Mesothelial cell of epicardium (in vitro differentiated cells): ENCODE data around the gene EMP2. TPM values are rescaled to one million over a fixed set of nuclear protein-coding genes. Genes with fewer than 3 reads are reported as not detected.

Experiments used
- DNase-seq, 2 experiments: peaks; one replicate each; pipeline ENCODE4 v3.0.0; 2021; ENCODE audit warnings: low spot score in 2 of 2; ENCODE audit not compliant: unreplicated experiment in 2 of 2
- H3K27ac Mint-ChIP-seq: 2 replicates; pipeline ENCODE4 v1.8.0; 2021; ENCODE audit warnings: mixed read lengths
- H3K27me3 Mint-ChIP-seq: 2 replicates; pipeline ENCODE4 v1.8.0; 2021; ENCODE audit warnings: low read depth, mixed read lengths
- H3K36me3 Mint-ChIP-seq: 2 replicates; pipeline ENCODE4 v1.8.0; 2021; ENCODE audit warnings: mixed read lengths
- H3K4me1 Mint-ChIP-seq: 2 replicates; pipeline ENCODE4 v1.8.0; 2021; ENCODE audit warnings: mixed read lengths
- H3K4me3 Mint-ChIP-seq: 2 replicates; pipeline ENCODE4 v1.8.0; 2021; ENCODE audit warnings: mild to moderate bottlenecking, moderate library complexity, mixed read lengths
- H3K9me3 Mint-ChIP-seq: 2 replicates; pipeline ENCODE4 v1.8.0; 2021; ENCODE audit warnings: mixed read lengths
- total RNA-seq: library from RNA; stranded (reverse); gene quantifications from 3 replicates; pipeline ENCODE4 v1.2.1, GENCODE V29; 2021
- TF ChIP-seq, protein P1 (sequence below): fragments of 200-600 bp; sonication (generic); IDR thresholded peaks from one replicate; pipeline ENCODE4 v1.5.0; 2021; ENCODE audit warnings: antibody characterized with exemption; ENCODE audit not compliant: unreplicated experiment

The EMP2 gene
- total RNA-seq, 1 donor from 2014 or later, result 53.8 TPM

- TF ChIP-seq, protein P1, sequence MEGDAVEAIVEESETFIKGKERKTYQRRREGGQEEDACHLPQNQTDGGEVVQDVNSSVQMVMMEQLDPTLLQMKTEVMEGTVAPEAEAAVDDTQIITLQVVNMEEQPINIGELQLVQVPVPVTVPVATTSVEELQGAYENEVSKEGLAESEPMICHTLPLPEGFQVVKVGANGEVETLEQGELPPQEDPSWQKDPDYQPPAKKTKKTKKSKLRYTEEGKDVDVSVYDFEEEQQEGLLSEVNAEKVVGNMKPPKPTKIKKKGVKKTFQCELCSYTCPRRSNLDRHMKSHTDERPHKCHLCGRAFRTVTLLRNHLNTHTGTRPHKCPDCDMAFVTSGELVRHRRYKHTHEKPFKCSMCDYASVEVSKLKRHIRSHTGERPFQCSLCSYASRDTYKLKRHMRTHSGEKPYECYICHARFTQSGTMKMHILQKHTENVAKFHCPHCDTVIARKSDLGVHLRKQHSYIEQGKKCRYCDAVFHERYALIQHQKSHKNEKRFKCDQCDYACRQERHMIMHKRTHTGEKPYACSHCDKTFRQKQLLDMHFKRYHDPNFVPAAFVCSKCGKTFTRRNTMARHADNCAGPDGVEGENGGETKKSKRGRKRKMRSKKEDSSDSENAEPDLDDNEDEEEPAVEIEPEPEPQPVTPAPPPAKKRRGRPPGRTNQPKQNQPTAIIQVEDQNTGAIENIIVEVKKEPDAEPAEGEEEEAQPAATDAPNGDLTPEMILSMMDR, result no peak
- H3K27ac Mint-ChIP-seq, result no peak overlapping the region
- H3K27me3 Mint-ChIP-seq, result no peaks in the 10 kb centered on the region
- peaks cover 21% of the 10 kb centered on the region for H3K9me3 Mint-ChIP-seq
- H3K4me3 Mint-ChIP-seq, result no peak overlapping the region
- H3K4me1 Mint-ChIP-seq, result no peaks in the 10 kb centered on the region
- no peak for DNase-seq
- H3K36me3 Mint-ChIP-seq, result peaks cover 50% of the 10 kb centered on the region
These were observed 32.0 kb downstream of the EMP2 start for GRCh38 chr16:10548404-10548803.

DNA sequence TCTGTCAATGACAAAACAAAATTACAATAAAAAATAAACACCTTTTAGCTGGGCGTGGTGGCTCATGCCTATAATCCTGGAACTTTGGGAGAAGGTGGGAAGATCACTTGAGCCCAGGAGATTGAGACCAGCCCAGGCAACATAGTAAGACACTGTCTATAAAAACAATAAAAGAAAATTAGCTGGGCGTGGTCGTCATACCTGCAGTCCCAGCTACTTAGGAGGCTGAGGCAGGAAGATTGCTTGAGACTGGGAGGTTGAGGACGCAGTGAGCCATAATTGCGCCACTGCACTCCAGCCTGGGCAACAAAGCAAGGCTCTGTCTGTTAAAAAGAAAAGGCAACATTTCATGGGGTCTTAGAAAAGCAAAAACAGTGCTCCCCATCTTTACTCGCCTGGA is 32.7 kb downstream of the EMP2 start:
- no peak overlapping the region for H3K4me3 Mint-ChIP-seq
- no peaks in the 10 kb centered on the region for H3K27me3 Mint-ChIP-seq
- peaks cover 21% of the 10 kb centered on the region for H3K9me3 Mint-ChIP-seq
- no peaks in the 10 kb centered on the region for H3K4me1 Mint-ChIP-seq
- H3K27ac Mint-ChIP-seq, result no peak overlapping the region
- TF ChIP-seq, protein P1, result no peak
- H3K36me3 Mint-ChIP-seq, result peaks cover 55% of the 10 kb centered on the region
- DNase-seq, result no peak

DNA sequence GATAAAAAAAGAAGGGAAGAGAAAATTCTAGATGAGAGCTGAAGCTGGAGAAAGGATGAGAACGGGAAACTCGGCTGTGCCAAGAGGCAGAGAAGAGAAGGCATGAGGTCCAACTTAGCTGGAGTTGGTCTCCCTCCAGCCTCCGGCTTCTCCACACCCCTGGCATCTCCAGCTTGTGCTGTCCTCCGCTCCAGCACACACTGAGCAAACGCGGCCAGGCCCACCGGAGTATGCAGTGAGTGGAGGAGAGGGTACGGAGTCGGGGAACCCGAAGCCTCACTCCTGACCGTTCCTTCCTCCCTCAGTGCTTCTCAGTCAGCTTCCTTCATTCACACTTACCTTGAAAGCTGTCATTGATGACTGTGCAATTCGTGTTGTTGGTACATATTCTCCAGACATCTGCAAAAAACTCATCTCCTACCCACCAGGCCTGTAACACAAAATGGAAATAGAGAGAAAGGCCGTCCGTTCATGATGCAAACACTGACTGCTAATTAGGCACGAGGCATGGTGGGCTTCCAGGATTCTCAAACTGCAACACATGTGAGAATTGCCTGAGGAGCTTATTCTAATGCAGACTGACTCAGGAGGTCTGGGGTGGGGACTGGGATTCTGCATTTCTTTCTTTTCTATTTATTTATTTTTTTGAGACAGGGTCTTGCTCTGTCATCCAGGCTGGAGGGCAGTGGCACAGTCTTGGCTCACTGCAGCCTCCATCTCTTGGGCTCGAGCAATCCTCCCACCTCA is 37.0 kb downstream of the EMP2 start:
- DNase-seq, result no peak
- Mint-ChIP-seq H3K27me3 (no peaks in the 10 kb centered on the region), H3K9me3 (peaks cover 11% of the 10 kb centered on the region), H3K36me3 (peaks cover 45% of the 10 kb centered on the region), H3K4me3 (no peak overlapping the region), H3K27ac (no peak overlapping the region), H3K4me1 (peaks cover 13% of the 10 kb centered on the region)
- TF ChIP-seq, protein P1, result no peak

- no peaks in the 10 kb centered on the region for H3K27me3 Mint-ChIP-seq
- no peak overlapping the region for H3K4me3 Mint-ChIP-seq
- DNase-seq, result no peak
- no peak overlapping the region for H3K27ac Mint-ChIP-seq
- TF ChIP-seq, protein P1, result no peak
- no peaks in the 10 kb centered on the region for H3K9me3 Mint-ChIP-seq
- peaks cover 14% of the 10 kb centered on the region for H3K4me1 Mint-ChIP-seq
- H3K36me3 Mint-ChIP-seq, result peaks cover 39% of the 10 kb centered on the region
These were observed 39.0 kb downstream of the EMP2 start for GRCh38 chr16:10541366-10541765.

- no peaks in the 10 kb centered on the region for H3K27me3 Mint-ChIP-seq
- H3K36me3 Mint-ChIP-seq, result peaks cover 29% of the 10 kb centered on the region
- no peak for DNase-seq
- TF ChIP-seq, protein P1, result no peak
- no peak overlapping the region for H3K27ac Mint-ChIP-seq
- peaks cover 17% of the 10 kb centered on the region for H3K4me1 Mint-ChIP-seq
- no peaks in the 10 kb centered on the region for H3K9me3 Mint-ChIP-seq
- H3K4me3 Mint-ChIP-seq, result no peak overlapping the region
These were observed 40.6 kb downstream of the EMP2 start for GRCh38 chr16:10539793-10540192.
